Omental fat pad (tissue), 4 donors: ENCODE data around the gene C9orf57. TPM values are rescaled to one million over a fixed set of nuclear protein-coding genes. Genes with fewer than 3 reads are reported as not detected.
"Not testable (repeated sequence)": the region's sequence is repeated elsewhere in the genome, so short reads cannot be mapped to it uniquely, and the experiment has no call there.

Experiments used
- ATAC-seq: fragments of 150-250 bp; one replicate; pipeline ENCODE4 v1.9.1; 2016; ENCODE audit warnings: mild to moderate bottlenecking, moderate library complexity; ENCODE audit not compliant: low FRiP score
- DNase-seq: peaks from one replicate; pipeline ENCODE4 v3.0.0-alpha.2; 2019; ENCODE audit warnings: low spot score
- total RNA-seq, 4 donors: library from RNA; depleted of rRNA; stranded (reverse); fragments of >200 nt; gene quantifications; one replicate each; pipeline ENCODE4 v1.1.0, GENCODE V29; 2016
- TF ChIP-seq, protein P1 (sequence below), 3 donors: fragments of 450-650 bp; IDR thresholded peaks; one replicate each; pipeline ENCODE4 v1.5.1; 2016 to 2017; ENCODE audit warnings: antibody characterized with exemption in 3 of 3, mild to moderate bottlenecking in 3 of 3, moderate library complexity in 2 of 3

C9orf57 gene
- total RNA-seq, 4 donors from 2014 or later, result not detected

DNA sequence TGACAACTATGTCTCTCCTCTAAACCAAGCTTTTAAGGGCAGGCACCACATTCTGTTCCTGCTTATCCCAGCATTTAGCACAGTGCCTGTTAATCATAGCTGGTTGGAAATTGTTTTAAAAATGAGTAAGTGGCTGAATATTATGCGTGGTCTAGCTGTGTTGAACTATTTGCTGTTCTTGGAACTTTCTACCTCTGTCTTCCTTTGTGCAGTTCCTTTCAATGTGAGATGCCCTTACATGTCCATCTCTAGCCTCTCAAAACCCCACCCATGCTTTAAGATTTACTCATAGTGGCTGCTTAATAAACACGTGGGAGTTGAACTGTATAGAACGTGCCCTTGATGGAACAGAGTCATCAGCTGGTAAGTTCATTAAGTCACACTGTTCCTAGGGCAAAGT lies 34.5 kb downstream of the C9orf57 start:
- DNase-seq, result no peak
- ATAC-seq, result no peak
- TF ChIP-seq, protein P1, sequence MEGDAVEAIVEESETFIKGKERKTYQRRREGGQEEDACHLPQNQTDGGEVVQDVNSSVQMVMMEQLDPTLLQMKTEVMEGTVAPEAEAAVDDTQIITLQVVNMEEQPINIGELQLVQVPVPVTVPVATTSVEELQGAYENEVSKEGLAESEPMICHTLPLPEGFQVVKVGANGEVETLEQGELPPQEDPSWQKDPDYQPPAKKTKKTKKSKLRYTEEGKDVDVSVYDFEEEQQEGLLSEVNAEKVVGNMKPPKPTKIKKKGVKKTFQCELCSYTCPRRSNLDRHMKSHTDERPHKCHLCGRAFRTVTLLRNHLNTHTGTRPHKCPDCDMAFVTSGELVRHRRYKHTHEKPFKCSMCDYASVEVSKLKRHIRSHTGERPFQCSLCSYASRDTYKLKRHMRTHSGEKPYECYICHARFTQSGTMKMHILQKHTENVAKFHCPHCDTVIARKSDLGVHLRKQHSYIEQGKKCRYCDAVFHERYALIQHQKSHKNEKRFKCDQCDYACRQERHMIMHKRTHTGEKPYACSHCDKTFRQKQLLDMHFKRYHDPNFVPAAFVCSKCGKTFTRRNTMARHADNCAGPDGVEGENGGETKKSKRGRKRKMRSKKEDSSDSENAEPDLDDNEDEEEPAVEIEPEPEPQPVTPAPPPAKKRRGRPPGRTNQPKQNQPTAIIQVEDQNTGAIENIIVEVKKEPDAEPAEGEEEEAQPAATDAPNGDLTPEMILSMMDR (IDR thresholded peaks at IDR 0.05), result no peak

DNA sequence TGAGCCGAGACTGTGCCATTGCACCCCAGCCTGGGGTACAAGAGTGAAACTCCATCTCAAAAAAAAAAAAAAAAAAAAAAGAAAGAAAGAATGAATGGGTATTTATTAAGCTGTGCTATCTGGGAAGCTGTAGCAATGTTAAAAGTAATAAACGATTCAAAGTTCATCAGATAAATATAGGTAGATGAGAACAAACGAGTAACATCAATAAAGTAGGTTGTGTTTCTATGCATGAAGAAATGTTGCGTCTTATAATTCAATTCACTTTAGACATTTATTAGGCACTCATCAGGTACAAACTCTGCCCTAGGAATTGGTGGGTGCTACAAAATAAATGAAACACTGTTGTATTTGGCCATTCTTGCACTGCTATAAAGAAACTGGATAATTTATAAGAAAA lies 36.8 kb downstream of the C9orf57 start:
- TF ChIP-seq, protein P1 (IDR thresholded peaks at IDR 0.05), result no peak
- DNase-seq (no peak), ATAC-seq (no peak)

DNA sequence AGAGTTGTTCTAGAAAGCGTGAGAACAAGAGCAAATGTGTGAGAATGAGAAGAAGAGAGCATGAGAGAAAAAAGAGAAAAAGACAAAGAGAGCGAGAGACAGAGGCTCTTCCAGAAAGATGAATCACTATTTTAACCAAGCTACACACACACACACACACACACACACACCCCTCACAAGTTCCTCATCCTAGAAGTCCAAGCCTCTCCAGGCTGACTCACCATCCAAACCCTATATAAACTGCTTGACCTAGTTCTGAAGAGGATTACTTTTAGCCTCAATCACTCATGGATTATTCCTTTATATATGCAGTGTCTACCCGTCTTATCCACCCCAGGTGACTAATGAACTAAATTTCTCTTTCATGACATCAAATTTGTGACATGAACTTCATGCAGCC lies 37.6 kb downstream of the C9orf57 start:
- DNase-seq (no peak), ATAC-seq (no peak)
- TF ChIP-seq, protein P1 (IDR thresholded peaks at IDR 0.05), result no peak

DNA sequence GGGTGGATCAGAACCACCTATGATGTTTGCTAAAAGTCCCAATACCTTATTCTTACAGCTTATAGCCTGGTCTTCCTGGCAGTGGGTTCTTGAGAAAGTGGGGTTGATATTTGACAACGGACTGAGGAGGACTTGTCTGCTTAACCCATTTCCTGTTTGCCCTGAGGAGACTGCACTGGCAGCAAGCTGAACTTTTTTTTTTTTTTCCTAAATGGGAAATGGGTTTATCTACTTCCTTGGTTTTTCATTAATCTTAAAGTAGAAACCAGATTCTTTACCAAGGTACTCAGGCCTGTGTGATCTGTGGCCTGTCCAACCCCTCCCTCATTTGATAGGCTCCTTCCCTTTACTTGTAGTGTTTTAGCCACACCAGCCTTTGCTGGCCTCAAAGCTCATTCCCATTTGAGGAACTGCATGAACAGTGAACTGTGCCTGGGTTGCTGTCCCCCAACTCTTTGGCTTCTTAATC lies 47.1 kb downstream of the C9orf57 start:
- no peak for ATAC-seq
- TF ChIP-seq, protein P1 (IDR thresholded peaks at IDR 0.05), result no peak
- no peak for DNase-seq

DNA sequence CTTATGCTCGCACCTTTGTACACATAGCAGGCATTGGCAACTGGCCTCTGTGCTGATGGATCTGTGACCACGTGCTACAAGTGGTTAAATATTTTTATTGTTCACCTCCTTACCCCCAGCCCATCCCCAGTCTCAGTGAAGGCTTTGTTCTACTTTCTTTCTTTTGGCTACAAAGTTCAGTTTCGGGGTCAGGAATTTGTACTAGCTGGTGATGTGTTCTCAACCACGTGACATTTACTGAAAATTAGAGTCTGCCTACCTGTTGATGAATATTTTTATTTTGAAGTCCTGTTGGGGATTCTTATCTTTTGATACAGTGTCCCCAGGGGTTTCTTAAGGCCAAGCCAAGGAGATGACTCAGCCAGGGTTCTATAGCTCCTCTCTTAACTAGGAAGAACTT lies 47.8 kb downstream of the C9orf57 start:
- DNase-seq (no peak), ATAC-seq (no peak)
- TF ChIP-seq, protein P1 (IDR thresholded peaks at IDR 0.05), result no peak

DNA sequence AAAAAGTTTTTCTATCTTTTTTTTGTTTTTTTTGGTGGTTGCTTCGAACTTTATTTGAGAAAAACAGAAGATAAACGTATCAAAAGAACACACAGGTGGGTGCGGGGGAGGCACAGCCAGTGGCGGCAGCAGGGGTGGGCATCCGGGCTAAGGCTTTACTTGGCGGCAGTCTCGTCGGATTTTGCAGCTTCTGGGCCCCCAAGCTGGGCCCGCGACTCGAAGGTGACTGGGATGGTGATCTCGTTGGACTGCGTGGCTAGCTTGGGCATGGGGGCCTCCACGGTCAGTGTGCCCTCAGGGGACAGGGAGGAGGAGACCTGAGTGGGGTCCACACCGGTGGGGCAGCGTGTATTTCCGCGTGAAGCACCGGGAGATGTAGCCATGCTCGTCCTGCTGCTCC lies 52.7 kb downstream of the C9orf57 start:
- not testable (repeated sequence) for ATAC-seq, DNase-seq

DNA sequence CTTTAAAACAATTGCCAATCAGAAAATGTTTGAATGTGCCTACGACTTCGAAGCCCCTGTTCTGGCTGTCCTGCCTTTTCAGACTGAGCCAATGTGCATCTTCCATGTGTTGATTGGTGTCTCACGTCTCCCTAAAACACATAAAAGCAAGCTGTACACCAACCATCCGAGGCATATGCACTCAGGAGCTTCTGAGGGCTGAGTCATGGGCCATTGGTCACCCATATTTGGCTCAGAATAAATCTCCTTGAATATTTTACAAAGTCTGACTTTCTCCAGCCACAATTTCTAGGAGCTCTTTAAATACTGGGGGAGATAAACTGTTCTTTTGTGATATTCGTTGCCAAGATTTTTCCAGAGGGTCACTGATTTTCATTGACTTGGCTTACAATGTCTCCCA lies 53.9 kb downstream of the C9orf57 start:
- DNase-seq (no peak), ATAC-seq (no peak)
- TF ChIP-seq, protein P1 (IDR thresholded peaks at IDR 0.05), result no peak

DNA sequence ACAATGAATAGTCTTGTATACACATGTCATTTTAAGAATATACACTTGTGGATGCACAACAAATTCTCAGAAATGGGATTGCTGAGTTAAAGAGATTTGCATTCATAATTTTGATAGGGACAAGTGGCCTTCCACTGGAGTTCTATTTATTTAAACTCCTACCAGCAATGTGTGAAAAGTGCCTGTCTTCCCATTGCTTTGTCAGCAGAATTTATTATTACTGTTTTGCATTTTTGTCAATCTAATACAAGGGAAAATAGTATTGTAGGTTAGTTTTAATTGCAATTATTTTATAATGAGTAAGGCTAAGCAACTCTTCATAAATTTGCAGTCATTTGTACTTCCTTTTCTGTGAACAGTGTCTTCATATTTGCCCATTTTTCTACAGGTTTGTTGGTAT lies 55.0 kb downstream of the C9orf57 start:
- TF ChIP-seq, protein P1 (IDR thresholded peaks at IDR 0.05), result no peak
- ATAC-seq (no peak), DNase-seq (no peak)
